Kidney (tissue), 14 donors: ENCODE results near the gene INPP5A. TPM values are rescaled to one million over a fixed set of nuclear protein-coding genes. Genes with fewer than 3 reads are reported as not detected.

Experiments used
- DNase-seq, 5 donors: peaks; one replicate each; pipeline ENCODE4 v3.0.0-alpha.2; 2013 to 2020
- FAIRE-seq: peaks from 2 replicates; lab custom pipeline; 2012; peaks lifted over from hg19 to GRCh38; lab: Jason Lieb, UNC
- H3K27ac ChIP-seq, 2 donors: one replicate each; pipeline ENCODE4 v1.7.0; 2013; ENCODE audit warnings: low read depth in 2 of 2, low read length in 2 of 2, inconsistent platforms in 1 of 2
- H3K27me3 ChIP-seq: one replicate; pipeline ENCODE4 v1.7.1; 2013; ENCODE audit warnings: low read length, inconsistent platforms; ENCODE audit not compliant: control insufficient read depth, insufficient read depth
- H3K36me3 ChIP-seq, 3 donors: one replicate each; pipeline versions ENCODE4 v1.7.0 to v1.7.1; 2013; ENCODE audit warnings: low read length in 3 of 3, control low read depth in 1 of 3, inconsistent platforms in 1 of 3; ENCODE audit not compliant: insufficient read depth in 3 of 3, control insufficient read depth in 2 of 3
- H3K4me1 ChIP-seq, 3 donors: one replicate each; pipeline versions ENCODE4 v1.7.0 to v1.7.1; 2013; ENCODE audit warnings: low read length in 3 of 3, inconsistent platforms in 1 of 3, low read depth in 1 of 3; ENCODE audit not compliant: control insufficient read depth in 2 of 3, insufficient read depth in 2 of 3
- H3K4me3 ChIP-seq, 3 donors: one replicate each; pipeline versions ENCODE4 v1.7.0 to v1.8.1; 2013; ENCODE audit warnings: low read length in 3 of 3, control low read depth in 1 of 3, inconsistent platforms in 1 of 3
- H3K9ac ChIP-seq, 3 donors: one replicate each; pipeline versions ENCODE4 v1.7.0 to v1.7.1; 2013; ENCODE audit warnings: low read length in 3 of 3, control low read depth in 1 of 3, inconsistent platforms in 1 of 3
- H3K9me3 ChIP-seq, 3 donors: one replicate each; pipeline versions ENCODE4 v1.7.0 to v1.7.1; 2013; ENCODE audit warnings: low read length in 3 of 3, control low read depth in 1 of 3, inconsistent platforms in 1 of 3; ENCODE audit not compliant: control insufficient read depth in 2 of 3, insufficient read depth in 1 of 3
- CTCF ChIP-seq: IDR thresholded peaks from 3 replicates; pipeline ENCODE4 v1.5.1; 2012; ENCODE audit warnings: mild to moderate bottlenecking, moderate library complexity, borderline replicate concordance; ENCODE audit not compliant: insufficient read depth; ENCODE audit errors: extremely low read depth
- intact Hi-C: fragments of 100-400 bp; cut with DNase I; formaldehyde crosslinking; loops from one replicate; pipeline ENCODE4 v1.11.1; 2022
- polyA plus RNA-seq: library from polyadenylated mRNA; stranded (reverse); fragments of 350-450 nt; fragmentation: Illumina TruSeq; extraction: RNeasy Lipid Tissue Mini Kit (QIAGEN cat#74804); gene quantifications from one replicate; pipeline ENCODE4 v1.2.3, GENCODE V29; 2014; ENCODE audit warnings: low read depth, low replicate concordance; ENCODE audit not compliant: insufficient read depth
- total RNA-seq: library from RNA; stranded (reverse); fragmentation: NEBNext Ultra II Directional; extraction: Animal tissue kit (Norgen Biotek cat#: 25700); gene quantifications from one replicate; pipeline ENCODE4 v1.2.1, GENCODE V29; 2021
- donor health status: control.
- donor health status: control.
- donor health status: control.
- donor health status: control.
- donor health status: control.
- donor health status: DM: yes; HTN: yes; CAD: no.
- donor health status: Normal renal cell carcinoma (clear cell type).

The INPP5A gene
- total and polyA plus RNA-seq, 2 donors from 2014 or later, result 20.8 to 40.3 TPM

- no peak overlapping the region for H3K9ac ChIP-seq
- TF ChIP-seq CTCF, result no peak
- intact Hi-C loops, result no loop called here
- no peak for DNase-seq
- no peaks in the 10 kb centered on the region for H3K4me1 ChIP-seq
- no peaks in the 10 kb centered on the region for H3K36me3 ChIP-seq
- no peak overlapping the region for H3K4me3 ChIP-seq
- peaks cover 0 to 2% (median 0%) of the 10 kb centered on the region in 3 donors for H3K9me3 ChIP-seq
- peaks cover 2% of the 10 kb centered on the region for H3K27me3 ChIP-seq
- no peak overlapping the region for H3K27ac ChIP-seq
- no peak for FAIRE-seq
Measured at GRCh38 chr10:132828681-132829080, 291.1 kb downstream of the INPP5A start.

DNA sequence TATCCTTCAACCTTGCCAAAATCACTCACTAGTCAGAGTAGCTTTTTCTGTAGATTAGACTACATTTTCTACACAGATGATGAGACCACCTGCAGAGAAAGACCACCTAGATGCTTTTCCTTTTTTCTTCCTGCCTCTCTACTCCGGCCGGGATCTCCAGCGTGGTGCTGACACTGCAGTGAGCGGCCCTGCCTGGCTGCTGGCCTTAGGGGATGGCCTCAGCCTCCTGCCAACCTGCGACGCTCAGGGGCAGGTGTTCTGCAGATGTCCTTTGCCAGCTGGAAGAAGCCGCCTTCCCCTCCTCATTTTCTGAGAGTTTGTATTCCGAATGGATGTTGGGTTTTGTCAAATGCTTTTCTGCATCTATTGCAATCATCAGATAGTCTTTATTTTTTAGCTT is 291.8 kb downstream of the INPP5A start:
- peaks cover 2% of the 10 kb centered on the region for H3K27me3 ChIP-seq
- no peak for TF ChIP-seq CTCF
- no peak overlapping the region for H3K9ac ChIP-seq
- intact Hi-C loops, result no loop called here
- no peaks in the 10 kb centered on the region for H3K36me3 ChIP-seq
- no peak for DNase-seq
- H3K4me1 ChIP-seq, result no peaks in the 10 kb centered on the region
- H3K4me3 ChIP-seq, result no peak overlapping the region
- FAIRE-seq, result no peak
- peaks cover 0 to 2% (median 0%) of the 10 kb centered on the region in 3 donors for H3K9me3 ChIP-seq
- H3K27ac ChIP-seq, result no peak overlapping the region

DNA sequence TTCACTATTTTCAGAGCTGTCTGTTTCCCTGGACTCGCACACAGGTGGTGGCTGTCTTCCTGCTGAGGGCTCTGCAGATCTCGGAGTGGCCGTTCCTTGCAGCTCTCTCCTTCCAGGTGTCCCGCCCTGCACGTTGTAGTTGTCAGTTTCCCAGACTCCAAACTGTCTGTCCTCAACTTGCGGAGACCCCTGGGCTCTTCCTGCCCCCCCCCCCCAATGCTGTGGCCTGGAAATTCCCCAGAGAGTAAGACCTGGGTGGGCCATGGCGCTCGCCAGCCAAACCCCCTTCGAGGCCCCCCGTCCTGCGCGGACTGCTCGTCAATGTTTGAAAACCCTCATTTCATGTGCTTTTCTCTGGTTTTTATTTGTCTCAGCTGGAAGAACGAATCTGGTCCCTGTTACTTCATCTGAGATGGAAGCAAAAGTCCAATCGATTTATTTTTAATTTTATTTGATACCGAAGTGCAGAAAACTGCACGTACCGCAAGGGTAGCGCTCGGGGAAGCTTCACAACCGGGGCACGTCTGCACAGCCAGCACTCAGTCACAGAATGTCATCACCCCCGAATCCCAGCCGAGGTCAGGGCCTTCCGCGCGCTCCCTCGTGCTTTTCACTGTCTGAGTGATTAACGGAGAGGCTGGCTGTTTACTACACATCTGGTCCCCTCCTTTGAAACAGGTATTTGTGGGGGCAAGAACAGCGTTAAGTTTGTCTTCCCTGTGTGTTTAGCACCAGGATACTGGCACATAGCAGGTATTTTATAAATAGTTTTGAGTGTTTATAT is 294.8 kb downstream of the INPP5A start:
- TF ChIP-seq CTCF, result no peak
- no peak overlapping the region for H3K9ac ChIP-seq
- H3K27me3 ChIP-seq, result peaks cover 2% of the 10 kb centered on the region
- intact Hi-C loops, result no loop called here
- no peaks in the 10 kb centered on the region for H3K9me3 ChIP-seq
- DNase-seq, result peak in 1 of 5 donors; percentile 24
- no peak overlapping the region for H3K4me3 ChIP-seq
- no peak overlapping the region for H3K27ac ChIP-seq
- peaks cover 0 to 5% (median 0%) of the 10 kb centered on the region in 3 donors for H3K4me1 ChIP-seq
- no peaks in the 10 kb centered on the region for H3K36me3 ChIP-seq
- no peak for FAIRE-seq

Other genes starting within 250 kb of the INPP5A start
- 14.4 TPM for gene STK32C, start 229.8 kb upstream of the INPP5A start, total RNA-seq
- 11.6 TPM for gene STK32C, start 229.8 kb upstream of the INPP5A start, polyA plus RNA-seq
- gene LRRC27, start 205.6 kb upstream of the INPP5A start, total RNA-seq, result 14.6 TPM
- gene LRRC27, start 205.6 kb upstream of the INPP5A start, polyA plus RNA-seq, result 14.4 TPM
- 24.3 TPM for gene PWWP2B, start 140.6 kb upstream of the INPP5A start, total RNA-seq
- gene PWWP2B, start 140.6 kb upstream of the INPP5A start, polyA plus RNA-seq, result 12.9 TPM
- 2.5 TPM for gene NKX6-2, start 248.4 kb downstream of the INPP5A start, total RNA-seq
- not detected for gene NKX6-2, start 248.4 kb downstream of the INPP5A start, polyA plus RNA-seq